Ammon's horn (tissue), 1 donor: ENCODE results near the gene GYPC.

Source experiments
- DNase-seq: peaks from one replicate; pipeline ENCODE4 v3.0.0-alpha.2; 2016; ENCODE audit warnings: low spot score

The GYPC gene

GRCh38 chr2:126732682-126733245 is 76.8 kb downstream of the GYPC start:
- DNase-seq, result no peak

GRCh38 chr2:126733795-126734194 is 77.8 kb downstream of the GYPC start:
- DNase-seq, result no peak

- no peak for DNase-seq
Measured at GRCh38 chr2:126736133-126736874, 80.3 kb downstream of the GYPC start.

GRCh38 chr2:126739141-126739540 is 83.2 kb downstream of the GYPC start:
- DNase-seq, result no peak

GRCh38 chr2:126744640-126745039 is 88.7 kb downstream of the GYPC start:
- DNase-seq, result no peak
